HuH-7.5 (cell line): ENCODE data around the gene LAD1.
A peak's percentile ranks its signal among the peaks of the same experiment; 100 is the strongest.

Experiments
- DNase-seq: peaks from one replicate; pipeline ENCODE4 v3.0.0; 2011; ENCODE audit warnings: low spot score

LAD1 gene, protein sequence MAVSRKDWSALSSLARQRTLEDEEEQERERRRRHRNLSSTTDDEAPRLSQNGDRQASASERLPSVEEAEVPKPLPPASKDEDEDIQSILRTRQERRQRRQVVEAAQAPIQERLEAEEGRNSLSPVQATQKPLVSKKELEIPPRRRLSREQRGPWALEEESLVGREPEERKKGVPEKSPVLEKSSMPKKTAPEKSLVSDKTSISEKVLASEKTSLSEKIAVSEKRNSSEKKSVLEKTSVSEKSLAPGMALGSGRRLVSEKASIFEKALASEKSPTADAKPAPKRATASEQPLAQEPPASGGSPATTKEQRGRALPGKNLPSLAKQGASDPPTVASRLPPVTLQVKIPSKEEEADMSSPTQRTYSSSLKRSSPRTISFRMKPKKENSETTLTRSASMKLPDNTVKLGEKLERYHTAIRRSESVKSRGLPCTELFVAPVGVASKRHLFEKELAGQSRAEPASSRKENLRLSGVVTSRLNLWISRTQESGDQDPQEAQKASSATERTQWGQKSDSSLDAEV

DNA sequence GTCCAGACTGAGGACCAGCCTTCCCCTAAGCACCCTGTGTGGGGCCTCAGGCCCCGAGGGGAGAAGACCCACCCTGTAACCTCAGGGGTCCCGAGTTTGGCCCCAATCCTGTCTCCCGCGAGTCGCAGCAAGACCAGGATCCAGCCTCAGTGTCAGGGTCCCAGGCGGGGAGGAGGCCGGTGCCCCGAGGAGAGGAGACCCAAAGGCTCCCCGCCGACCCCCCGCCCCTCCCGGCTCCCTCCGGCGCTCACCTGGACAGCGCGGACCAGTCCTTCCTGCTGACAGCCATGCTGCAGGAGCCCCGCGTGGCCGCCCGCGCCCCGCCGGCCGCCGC, at the start of gene LAD1:
Gene LAD1, minus strand, starts transcription at position 307 of the 334 bp plus-strand sequence. Its CDS starts 18 bp downstream, at position 289.
- no peak for DNase-seq

DNA sequence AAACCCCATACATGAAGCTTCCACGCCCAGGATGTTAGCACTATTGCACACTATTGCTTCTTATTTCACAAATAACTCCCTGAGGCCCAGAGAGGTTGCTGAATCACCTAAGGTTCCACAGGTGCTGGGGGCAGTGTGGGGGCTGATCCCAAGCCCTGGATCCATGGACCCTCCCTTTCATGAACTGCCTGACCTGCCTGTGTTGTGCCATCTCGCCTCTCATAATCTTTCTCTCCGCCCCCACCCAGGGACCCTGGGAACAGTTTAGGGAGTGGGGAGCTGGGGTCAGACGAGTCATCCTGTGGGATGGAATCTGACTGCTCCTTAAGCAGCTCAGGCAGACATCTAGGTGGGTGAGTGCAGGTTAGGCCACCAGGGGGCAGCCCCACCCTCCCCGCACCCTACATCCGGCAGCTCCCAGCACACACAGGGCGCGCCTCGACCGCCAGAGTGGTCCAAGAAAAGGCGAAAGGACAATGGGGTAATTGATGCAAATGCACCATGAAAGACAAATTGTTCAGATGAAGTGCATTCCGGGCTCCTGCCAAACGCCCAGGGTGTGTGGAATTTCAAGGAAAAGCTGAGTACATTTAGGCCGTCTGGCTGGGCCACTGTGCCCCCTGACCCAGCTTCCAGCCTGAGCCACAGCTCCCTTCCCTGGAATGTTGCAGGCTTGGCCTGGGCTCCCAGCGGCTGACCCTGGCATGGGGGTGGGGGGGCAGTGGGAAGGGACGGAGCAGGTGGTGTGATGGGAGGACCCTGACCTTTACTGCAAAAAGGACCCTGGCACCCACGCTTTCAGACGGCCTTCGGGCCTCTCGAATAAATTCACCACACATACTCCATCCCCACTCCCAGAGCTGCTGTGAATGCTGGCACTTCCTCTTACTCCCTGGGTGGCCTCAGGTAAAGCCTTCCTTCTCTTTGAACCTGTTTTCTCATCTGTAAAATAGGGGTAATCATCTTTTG, 49.1 kb upstream of the LAD1 start:
- DNase-seq, result peak; percentile 77

DNA sequence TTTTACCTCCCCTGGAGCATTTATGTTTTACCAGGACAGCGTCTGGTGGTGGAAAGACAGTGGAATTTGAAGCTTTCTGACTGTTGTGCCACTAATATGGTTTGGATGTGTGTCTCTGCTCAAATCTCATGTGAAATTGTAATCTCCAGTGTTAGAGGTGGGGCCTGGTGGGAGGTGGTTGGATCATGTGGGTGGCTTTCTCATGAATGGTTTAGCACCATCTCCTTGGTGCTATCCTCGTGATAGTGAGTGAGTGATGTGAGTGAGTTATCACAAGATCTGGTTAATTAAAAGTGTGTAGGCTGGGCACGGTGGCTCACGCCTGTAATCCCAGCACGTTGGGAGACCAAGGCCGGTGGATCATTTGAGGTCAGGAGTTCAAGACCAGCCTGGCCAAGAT, 46.2 kb upstream of the LAD1 start:
- no peak for DNase-seq

DNA sequence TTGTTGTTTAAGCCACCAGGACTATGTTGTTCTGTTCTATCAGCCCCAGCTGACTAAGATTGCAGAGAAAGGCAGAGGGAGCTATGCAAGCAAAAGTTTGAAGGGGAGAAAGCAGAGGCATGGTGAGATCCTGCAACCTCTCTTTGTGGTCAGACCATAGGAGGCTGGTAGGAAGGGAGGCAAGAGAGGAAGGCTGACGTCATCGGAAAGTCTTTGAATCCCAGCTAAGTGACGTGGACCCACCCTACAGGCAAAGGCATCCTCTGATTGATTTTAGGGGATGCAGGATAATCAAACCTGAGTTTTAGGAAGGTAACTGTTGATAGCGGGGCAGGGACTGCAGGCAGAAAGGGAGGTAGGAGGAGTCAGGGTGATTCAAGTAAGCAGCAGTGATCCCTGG, 45.7 kb upstream of the LAD1 start:
- DNase-seq, result no peak

DNA sequence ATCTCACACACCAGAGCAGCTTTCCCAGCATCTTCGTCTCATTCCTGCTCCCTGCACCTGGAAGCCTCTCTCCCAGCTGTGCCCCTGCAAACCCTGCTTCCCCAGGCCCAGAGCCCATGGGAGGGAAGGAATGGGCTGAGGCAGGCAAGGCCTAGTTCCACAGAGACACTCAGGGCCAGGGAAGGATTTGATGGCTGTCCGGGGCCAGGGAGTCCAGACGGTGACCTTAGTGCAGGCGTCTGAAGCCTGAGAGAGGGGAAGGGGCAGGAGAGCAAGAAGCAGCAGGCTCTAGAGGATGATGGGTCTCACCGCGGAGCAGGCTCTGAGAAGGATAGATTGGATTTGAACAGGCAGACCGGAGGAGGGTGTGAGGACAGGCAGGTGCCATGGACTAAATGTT, 44.6 kb upstream of the LAD1 start:
- no peak for DNase-seq

DNA sequence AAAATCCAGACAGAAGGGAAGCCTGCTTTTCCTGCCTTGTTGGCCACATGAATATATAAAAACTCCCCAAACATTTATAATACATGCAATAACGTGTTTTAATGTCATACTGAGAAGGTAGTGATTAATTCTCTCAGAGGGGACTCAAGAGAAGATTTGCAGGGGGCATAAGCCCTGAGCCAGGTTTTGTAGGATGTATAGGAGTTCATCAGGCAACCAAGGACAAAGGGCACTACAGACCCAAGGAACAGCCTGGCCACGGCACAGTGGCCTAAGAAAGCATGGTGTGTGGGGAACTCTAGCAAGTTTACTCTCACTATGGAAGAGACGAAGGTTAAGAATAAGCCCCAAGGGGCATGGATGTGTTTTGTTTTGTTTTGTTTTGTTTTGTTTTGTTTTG, 37.8 kb upstream of the LAD1 start:
- DNase-seq, result no peak

DNA sequence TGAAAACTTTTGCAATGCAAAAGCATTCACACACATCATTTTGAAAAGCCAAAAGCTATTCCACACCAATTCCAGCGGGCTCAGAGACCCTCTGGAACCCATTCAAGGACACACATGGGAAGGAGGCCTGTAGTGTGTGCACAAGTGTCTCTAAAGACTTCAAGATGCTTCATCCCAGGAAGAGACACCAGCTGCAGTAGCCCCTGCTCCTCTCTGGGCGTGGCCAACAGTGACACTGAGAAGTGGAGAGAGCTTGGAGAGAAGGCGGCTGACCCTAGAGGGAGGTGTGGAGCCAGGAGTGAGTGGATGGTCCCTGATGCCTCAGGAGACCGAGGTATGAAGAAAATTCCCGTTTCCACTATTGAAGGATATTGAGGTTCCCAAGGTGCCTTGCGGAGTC, 37.3 kb upstream of the LAD1 start:
- DNase-seq, result peak; percentile 28

DNA sequence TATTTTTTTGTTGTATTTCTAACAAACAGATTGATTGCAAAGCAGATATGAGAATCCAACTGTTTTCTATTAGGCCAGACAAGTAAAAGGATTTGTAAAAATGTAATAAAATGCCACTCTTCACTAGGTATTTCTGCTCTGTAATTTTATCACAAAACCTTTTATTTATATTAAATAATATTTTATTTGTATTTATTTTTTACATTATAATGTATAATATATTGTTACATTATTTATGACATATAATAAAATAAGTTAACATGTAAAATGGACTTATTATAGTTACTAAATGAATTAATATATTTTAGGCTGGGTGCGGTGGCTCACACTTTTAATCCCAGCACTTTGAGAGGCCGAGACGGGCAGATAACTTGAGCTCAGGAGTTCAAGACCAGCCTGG, 35.1 kb upstream of the LAD1 start:
- no peak for DNase-seq

DNA sequence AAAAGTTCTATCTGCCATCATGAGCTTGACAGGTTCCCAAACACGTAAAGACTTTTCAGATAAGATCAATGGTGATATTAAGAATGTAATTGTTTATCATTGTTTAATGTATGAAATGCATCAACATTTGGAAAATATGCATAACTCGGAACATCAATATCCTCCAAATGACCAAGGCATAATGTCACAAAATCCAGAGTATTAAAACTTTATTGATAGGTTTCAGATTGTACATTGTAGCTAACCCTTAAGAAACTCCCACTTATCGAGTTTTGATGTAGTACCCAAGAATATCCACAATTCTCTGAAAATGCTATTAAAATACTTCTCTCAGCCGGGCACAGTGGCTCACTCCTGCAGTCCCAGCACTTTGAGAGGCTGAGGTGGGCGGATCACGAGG, 34.5 kb upstream of the LAD1 start:
- DNase-seq, result no peak

DNA sequence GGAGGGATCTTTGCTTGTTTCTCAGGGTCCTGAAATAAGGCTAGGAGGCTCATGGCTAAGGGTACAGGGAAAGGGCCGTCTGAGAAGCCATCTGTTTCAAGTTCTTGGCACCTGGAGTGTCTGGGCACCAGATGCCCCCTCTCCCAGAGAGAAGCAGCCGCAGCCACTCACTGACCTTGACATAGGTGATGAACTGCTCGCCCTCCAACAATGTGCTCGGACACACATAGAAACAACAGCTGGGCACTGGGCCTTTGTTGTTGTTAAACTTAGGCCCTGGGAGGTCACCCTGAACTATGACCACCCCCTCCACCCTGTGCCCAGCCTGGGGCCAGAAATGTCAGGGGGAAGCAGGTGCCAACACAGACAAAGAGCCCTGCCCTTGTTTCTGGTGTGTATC, 31.7 kb upstream of the LAD1 start:
- DNase-seq, result no peak

DNA sequence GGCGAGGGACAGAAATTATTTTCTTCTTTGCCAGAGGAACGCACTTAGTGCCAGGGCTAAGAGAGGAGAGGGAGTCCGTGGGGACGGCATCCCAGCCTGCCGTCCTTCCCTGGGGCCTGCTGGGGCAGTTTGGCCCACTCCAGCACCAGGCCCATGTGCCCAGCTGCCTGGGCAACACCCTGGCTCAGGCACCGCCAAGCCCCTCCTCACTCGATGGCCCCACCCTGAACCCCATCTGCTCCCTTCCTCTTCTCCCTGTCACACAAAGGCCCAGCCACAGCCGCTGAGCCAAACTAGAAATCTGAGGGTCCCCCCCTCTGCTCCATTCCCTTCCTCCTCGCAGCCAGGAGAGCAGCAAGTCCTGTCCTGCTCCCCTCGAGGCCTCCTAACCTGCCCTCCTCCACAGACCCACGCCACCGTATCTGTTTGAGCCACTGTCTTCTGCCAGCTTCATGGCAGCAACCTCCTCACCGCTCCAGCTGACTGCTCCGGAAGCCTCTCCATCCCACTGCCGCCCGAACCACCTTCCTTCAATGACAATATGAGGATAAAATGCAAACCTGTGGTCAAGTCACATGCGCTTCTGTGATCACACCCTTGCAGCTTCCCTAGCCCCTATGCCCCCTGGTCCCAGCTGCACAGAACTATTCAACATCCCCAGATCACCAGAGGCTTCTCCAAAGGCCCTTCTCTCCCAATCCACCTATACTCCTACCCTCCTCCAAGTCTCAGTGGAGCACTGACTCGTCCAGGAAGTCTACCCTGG, 30.8 kb upstream of the LAD1 start:
- no peak for DNase-seq

DNA sequence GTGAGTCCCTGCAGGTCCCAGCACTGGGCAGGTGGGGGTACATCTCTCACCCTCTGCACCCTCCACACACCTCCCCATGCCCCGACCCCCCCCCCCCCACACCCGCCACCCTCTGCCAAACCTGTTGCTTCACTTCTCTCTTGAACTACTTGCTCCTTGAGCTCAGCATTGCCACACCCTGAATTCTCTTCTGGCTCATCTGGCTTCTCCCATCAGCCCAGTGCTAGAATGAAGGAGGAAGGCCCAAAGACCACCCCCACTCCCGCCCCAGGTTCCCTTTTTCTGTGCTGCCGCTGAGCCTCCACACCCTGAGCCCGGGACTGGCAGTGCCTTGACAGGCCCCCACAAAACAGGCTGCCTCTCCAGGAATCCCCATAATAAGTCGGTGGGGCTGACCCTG, 28.8 kb upstream of the LAD1 start:
- DNase-seq, result no peak

DNA sequence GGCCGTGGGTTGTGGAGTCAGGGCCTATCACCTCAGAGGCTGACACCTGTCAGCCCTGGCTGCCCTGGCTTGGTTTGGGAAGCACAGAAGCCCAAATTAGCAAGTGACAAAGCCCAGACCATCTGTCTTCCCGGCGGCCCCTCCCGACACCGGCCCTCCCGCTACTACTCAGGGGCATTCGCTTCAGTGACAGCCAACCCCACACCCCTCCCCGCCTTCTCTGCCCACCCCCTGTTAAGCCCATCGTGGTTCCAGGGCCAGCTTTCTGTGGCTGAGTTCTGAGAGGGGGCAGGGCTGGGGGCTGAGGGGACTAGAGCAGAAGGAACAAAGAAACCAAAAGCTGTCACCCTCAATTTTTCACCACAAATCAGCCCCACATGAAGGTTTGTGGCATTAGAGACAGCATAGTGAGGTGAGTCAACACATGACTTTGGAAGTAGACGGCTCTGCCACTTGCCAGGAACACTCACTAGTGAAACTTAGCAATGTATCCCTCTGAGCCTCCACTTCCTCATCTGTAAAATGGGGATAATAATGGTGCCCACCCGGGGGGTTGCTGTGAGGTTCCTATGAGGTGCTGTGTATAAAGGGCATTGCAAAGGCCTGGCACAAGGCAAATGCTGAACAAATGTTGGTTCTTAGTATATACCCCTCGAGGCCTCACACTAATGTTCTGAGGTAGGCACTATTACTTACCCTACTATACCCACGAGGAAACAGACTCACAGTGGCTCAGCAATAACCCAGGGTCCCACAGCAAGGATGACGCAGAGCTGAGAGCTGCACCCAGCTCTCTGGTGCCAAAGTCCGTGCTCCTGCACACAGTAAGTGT, 27.6 kb upstream of the LAD1 start:
- DNase-seq, result no peak

DNA sequence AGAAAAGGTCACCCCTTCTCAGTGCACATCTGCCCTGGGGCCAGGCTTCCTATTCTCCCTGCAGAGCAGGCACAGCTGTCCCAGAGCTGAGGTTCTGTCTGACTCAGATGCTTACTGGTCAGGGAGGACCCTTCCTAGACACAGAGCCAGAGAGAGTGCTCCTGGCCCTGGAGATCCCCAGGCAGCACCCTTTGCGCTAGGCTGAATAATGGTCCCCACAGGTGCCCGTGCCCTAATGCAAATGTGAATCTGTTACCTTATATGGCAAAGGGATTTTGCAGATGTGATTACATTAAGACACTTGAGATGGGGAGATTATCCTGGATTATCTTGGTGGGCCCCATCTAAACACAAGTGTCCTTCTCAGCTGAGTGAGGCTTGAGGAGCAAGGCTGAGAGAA, 25.0 kb upstream of the LAD1 start:
- no peak for DNase-seq

DNA sequence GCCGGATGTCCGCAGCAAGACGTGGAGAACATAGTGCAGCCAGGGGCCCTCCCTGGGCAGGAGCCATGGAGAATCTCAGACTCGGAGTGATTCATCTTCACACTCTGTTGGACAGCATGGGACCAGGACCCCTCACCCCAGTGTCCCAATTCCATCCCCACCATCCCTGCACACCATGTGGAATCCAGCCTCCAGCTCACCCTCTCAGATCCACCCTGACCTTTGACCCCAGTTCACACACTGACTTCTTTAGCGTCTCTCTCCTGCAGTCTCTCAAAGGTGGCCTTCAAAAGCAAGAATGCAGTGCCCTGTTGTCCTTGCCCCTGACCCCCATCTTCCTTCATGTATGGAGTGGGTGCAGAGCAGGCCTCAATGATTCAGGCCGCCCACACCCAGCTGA, 24.5 kb upstream of the LAD1 start:
- DNase-seq, result no peak

DNA sequence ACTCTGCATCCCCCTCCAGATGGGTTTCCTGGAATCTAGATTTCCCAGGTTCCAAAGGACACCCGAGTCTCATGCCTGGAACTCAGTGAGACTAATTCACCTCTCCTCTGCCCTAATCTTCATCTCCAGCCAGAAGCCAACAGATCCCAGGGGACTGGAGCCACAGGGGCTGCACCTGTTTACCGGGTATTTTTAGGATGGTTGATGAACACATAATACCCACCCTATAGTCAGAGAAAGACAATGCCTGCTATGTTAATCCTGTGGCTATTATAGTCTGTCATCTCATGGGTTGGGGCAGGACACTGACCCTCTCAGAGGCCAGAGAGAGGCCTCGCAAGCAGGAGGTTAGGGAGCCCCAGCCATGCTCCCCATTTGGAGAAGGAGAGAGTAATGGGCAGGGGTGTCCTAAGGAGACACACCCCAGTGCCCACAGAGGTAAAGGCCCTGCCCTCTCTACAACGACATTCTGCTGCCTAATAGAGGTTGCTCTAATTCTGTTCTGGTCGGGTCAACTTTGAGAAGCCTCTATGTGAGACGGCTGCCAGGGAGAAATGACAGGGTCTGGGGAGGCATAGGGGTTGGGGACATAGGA, 23.4 kb upstream of the LAD1 start:
- DNase-seq, result no peak

DNA sequence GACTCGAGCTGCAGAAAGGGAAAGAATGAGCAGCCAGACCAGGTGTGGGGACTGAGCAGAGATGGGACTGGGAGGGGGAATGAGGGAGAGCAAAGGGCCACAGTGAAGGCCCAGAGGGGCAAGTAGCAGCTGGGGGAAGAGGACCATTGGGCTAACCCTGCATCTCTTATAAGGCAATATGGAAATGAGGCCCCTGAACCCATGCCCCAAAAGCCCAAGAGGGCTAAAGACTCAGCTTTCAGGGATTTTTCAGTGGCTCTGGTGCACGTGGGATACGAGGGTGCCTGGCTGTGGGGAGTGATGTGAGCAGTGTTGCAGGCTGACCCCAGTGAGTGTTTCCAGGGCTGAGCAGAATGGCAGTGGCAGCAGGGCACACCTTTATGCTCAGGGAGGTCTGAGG, 22.9 kb upstream of the LAD1 start:
- no peak for DNase-seq

DNA sequence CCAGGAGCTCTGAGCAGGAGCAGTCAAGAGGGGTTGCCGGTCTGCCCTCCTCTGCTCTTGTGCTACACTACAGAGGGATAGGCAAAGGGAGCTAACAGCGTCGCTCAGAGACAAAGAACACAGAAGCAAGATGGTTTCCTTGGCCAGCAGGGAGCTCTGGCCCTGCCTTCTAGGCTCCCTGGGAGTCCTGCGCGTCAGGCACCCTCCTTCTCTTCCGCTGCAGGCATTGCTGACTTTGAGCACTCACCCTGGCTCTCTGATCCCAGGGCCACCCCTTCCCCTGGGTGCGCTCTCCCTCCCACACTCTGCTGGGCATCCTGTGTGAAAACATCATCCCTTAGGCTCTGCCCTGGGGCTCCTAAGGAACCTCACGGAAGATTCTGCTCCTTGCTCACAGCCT, 21.9 kb upstream of the LAD1 start:
- DNase-seq, result no peak

DNA sequence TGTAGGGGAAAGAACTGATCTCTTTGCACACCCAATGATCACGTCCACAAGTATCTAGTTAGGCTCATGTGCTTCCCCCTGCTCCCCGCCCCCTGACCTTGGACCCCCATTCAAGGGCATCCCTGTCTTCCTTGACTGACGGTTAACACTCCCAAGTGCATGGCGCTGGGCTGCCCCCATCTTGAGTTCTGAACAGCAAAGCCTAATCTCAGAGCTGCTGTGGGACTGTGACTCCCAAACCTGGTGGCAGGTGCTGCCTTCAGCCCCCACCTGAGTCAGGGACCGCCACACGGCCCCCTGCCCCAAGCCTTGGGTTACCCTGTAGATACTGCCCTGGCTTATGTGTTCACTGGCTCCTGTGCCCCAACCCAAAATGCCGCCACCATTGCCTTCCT, 21.5 kb upstream of the LAD1 start:
- no peak for DNase-seq

DNA sequence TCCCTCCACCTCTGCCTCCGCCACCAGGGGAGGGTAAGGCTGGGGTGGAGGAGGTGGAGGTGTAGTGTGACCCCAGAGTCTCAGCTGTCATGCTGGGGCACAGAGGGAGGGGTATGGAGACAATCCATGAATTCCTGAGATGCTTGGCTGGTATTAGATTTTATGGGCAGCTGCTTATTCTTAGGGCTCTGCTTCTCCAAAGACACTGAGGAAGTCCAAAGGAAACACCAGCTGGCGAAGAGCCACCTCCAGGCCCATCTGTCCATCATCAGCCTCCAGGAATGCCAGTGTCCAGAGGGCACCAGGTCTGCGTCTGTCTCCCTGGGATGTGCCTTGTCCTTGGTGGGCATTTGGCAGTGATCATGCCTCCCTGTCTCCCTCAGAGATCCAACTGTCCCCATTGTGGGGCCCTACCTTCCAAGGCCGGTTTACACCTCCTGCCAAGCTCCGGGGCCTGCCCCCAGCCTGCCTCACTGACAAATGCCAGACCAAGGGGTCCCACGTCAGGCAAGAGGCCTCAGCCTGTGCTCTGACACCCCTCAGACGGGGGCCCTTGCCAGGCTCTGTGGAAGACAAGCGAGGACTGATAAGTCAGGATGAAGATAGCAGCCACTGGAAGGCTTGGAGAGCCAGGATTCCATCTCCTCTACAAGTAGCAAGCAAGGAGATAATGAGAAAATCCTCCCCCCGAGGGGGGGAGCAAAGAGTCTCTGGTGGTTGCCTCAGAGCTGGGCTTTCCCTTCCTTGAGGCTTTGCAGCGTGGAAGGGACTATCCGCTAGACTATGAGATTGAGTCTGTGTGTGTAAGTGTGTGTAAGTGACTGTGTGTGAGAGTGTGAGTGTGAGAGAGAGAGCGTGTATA, 20.9 kb upstream of the LAD1 start:
- DNase-seq, result no peak
